ENCODE data around the gene RPL9.

Gene RPL9

DNA sequence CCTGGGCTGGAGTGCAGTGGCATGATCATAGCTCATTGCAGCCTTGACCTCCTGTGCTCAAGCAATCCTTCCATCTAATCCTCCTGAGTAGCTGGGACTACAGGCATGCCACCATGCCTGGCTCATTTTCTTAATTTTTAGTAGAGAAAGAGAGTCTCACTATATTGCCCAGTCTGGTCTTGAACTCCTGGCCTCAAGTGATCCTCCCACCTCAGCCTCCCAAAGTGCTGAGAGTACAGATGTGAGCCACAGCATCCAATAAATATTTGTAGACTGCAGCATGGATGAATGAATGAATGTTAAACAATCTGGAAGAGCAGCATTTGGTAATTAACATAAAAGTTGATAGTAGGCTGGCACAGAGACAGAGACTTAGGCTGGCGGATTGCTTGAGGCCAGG is 32.0 kb downstream of the RPL9 start:
- TF ChIP-seq, protein P1, sequence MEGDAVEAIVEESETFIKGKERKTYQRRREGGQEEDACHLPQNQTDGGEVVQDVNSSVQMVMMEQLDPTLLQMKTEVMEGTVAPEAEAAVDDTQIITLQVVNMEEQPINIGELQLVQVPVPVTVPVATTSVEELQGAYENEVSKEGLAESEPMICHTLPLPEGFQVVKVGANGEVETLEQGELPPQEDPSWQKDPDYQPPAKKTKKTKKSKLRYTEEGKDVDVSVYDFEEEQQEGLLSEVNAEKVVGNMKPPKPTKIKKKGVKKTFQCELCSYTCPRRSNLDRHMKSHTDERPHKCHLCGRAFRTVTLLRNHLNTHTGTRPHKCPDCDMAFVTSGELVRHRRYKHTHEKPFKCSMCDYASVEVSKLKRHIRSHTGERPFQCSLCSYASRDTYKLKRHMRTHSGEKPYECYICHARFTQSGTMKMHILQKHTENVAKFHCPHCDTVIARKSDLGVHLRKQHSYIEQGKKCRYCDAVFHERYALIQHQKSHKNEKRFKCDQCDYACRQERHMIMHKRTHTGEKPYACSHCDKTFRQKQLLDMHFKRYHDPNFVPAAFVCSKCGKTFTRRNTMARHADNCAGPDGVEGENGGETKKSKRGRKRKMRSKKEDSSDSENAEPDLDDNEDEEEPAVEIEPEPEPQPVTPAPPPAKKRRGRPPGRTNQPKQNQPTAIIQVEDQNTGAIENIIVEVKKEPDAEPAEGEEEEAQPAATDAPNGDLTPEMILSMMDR (IDR thresholded peaks at IDR 0.05), result no peak

DNA sequence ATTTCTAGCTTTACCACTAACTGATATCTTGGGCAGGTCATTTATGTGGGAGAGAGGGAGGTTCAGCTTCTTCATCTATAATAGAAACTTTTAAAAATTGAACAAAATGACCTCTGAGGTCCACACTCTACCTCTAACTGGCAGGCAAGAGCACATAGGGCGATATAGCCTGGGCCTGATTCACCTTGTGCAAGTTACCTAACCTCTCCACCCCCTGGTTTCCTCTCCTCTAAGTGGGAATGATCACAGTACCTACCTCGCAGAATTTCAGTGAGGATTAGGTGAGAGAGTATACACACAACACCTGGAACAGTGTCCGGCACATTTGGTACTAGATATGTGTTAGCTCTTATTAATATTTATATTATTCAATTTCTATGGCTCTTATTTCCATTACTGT is 36.5 kb downstream of the RPL9 start:
- TF ChIP-seq, protein P1 (IDR thresholded peaks at IDR 0.05), result no peak

DNA sequence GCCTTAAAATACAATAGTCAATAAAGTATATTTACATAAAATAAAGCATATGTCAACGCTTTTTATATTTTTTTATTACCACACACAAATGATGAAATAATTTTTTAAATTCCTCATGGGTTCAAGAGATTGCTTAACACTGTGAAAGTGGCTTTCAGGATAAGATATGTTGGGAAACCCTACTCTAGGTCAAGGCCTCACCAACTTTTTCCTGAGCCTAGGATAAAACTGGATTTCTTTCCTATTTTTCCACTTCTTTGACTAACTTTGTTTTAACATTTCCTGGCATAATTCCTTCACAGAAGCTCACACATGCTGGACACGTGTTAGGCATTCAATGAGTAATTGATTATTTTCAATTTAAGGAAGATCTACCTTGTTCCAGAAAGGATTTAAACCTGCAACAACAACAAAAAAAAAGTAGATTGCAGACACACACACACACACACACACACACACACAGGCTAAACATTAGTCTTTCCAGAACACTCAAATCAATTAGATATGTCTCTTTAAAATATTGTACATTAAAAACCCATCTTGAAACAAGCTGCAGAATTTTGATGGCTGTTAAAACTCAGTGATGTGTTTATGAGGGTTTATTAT is 42.9 kb downstream of the RPL9 start:
- TF ChIP-seq, protein P1 (IDR thresholded peaks at IDR 0.05), result no peak

DNA sequence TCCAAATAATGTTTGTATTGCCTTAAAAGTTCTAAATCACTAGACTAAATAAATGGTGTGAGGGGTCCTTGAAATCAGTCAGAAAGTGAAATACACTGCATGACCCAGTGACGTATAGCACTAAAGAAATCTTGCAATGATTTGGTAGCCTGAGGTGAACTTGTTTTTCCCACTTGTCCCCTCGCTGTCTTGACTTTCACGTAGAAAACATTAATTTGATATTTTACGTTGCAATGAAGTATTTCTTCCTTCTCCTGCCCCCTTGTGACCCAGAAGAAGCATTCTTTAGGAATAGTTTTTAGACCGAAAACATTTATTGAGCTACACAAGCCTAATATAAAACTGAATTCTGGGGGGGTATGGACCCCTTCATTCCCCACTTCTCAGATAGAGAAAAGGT is 48.3 kb downstream of the RPL9 start:
- TF ChIP-seq, protein P1 (IDR thresholded peaks at IDR 0.05), result no peak

DNA sequence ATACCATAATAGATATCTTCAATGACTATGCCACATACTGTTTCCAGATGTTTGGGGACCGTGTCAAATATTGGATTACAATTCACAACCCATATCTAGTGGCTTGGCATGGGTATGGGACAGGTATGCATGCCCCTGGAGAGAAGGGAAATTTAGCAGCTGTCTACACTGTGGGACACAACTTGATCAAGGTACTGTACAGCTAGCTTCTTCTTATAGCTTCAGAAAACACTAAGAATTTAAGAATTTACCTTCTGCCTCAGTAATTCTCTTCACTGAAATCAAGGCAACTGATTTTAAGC is 51.2 kb downstream of the RPL9 start:
- TF ChIP-seq, protein P1 (IDR thresholded peaks at IDR 0.05), result no peak

DNA sequence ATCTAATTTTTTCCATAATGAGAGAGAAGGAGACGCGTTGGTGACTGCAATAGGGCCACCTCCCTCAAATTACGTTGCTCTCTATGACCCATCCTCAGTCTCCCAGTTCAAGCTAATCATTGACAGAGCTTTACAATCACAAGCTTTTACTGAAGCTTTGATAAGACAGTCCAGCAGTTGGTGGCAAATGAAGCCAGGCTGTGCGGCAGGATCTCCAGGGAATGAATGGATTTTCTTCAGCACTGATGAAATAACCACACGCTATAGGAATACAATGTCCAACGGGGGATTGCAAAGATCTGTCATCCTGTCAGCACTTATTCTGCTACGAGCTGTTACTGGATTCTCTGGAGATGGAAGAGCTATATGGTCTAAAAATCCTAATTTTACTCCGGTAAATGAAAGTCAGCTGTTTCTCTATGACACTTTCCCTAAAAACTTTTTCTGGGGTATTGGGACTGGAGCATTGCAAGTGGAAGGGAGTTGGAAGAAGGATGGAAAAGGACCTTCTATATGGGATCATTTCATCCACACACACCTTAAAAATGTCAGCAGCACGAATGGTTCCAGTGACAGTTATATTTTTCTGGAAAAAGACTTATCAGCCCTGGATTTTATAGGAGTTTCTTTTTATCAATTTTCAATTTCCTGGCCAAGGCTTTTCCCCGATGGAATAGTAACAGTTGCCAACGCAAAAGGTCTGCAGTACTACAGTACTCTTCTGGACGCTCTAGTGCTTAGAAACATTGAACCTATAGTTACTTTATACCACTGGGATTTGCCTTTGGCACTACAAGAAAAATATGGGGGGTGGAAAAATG is 51.7 kb downstream of the RPL9 start, which contains the start of gene KLB:
Gene KLB, plus strand, starts transcription at position 168 of the 821 bp plus-strand sequence. Its CDS starts 20 bp downstream, at position 188.
- TF ChIP-seq, protein P1 (IDR thresholded peaks at IDR 0.05), result no peak
